Uterus (tissue), 4 donors: ENCODE measurements around the gene DMPK. TPM values are rescaled to one million over a fixed set of nuclear protein-coding genes. Genes with fewer than 3 reads are reported as not detected.
"Not testable (repeated sequence)": the region's sequence is repeated elsewhere in the genome, so short reads cannot be mapped to it uniquely, and the experiment has no call there.

Source experiments
- DNase-seq, 2 donors: peaks; one replicate each; pipeline ENCODE4 v3.0.0-alpha.2; 2019 to 2020
- H3K27ac ChIP-seq, 2 donors: fragments of 200-600 bp; sonication (generic); 1 replicate in 1 of 2; 2 replicates in 1 of 2; pipeline ENCODE4 v1.5.1; 2016 to 2018
- H3K27me3 ChIP-seq, 2 donors: fragments of 200-600 bp; sonication (generic); one replicate each; pipeline ENCODE4 v1.5.1; 2018 to 2019; ENCODE audit warnings: control low read depth in 1 of 2
- H3K36me3 ChIP-seq, 2 donors: fragments of 200-600 bp; sonication (generic); one replicate each; pipeline ENCODE4 v1.5.1; 2019; ENCODE audit warnings: control low read depth in 1 of 2
- H3K4me1 ChIP-seq, 2 donors: fragments of 200-600 bp; sonication (generic); one replicate each; pipeline ENCODE4 v1.5.1; 2018 to 2019; ENCODE audit warnings: control low read depth in 1 of 2
- H3K4me3 ChIP-seq, 2 donors: fragments of 200-600 bp; sonication (generic); 1 replicate in 1 of 2; 2 replicates in 1 of 2; pipeline ENCODE4 v1.5.1; 2018 to 2019; ENCODE audit warnings: mild to moderate bottlenecking in 1 of 2
- H3K9me3 ChIP-seq, 2 donors: fragments of 200-600 bp; sonication (generic); one replicate each; pipeline ENCODE4 v1.5.1; 2019; ENCODE audit warnings: control low read depth in 1 of 2
- POLR2A ChIP-seq, 2 donors: fragments of 450-650 bp; IDR thresholded peaks; one replicate each; pipeline ENCODE4 v1.6.1; 2016; ENCODE audit warnings: antibody characterized with exemption in 2 of 2, mild to moderate bottlenecking in 1 of 2, moderate library complexity in 1 of 2
- intact Hi-C: fragments of 100-400 bp; cut with DNase I; formaldehyde crosslinking; loops from one replicate; pipeline ENCODE4 v1.15.1; 2023; ENCODE audit warnings: low total_unique reads
- total RNA-seq, 4 donors: library from RNA; depleted of rRNA in 3 of 4; stranded (reverse); fragments of >200 nt in 3 of 4; gene quantifications; one replicate each; pipeline versions ENCODE4 v1.1.0 to v1.2.4, GENCODE V29; 2014 to 2023
- TF ChIP-seq, protein P1 (sequence below), 4 experiments: fragments of 200-600 bp in 2 of 4; fragments of 450-650 bp in 2 of 4; sonication (generic) in 2 of 4; IDR thresholded peaks; one replicate each; pipeline ENCODE4 v1.5.1; 2016 to 2019; ENCODE audit warnings: antibody characterized with exemption in 4 of 4, mild to moderate bottlenecking in 2 of 4, moderate library complexity in 1 of 4
- donor health status: DM: yes; HTN: yes; CAD: no.

Gene DMPK
- total RNA-seq, 4 donors from 2014 or later: 15.3 to 211 (median 43.8) TPM

DNA sequence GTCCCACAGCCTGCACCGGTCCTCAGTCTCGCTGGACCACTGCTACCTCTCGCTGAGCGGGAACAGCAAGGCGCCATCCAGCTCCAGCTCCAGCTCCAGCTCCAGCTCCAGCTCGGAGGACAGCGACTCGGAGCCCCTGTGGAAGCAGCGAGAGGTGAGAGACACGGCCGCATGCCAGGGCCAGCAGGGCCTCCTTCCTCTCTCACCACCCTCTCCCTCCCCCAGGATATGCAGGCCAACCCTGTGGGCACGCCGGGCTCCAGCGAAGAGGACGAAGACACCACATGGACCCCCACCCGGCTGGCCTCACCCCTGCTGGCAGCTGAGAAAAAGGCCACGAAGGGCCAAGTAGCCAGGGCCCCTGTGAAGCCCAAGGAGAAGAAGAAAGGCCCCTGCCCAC is 20.6 kb downstream of the DMPK start:
- Histone ChIP-seq H3K4me1 (peaks cover 12 to 33% of the 10 kb centered on the region in 2 donors), H3K9me3 (no peaks in the 10 kb centered on the region), H3K4me3 (no peak overlapping the region), H3K27me3 (no peaks in the 10 kb centered on the region), H3K36me3 (no peaks in the 10 kb centered on the region), H3K27ac (no peak overlapping the region)
- intact Hi-C loops: no loop called here
- no peak for TF ChIP-seq POLR2A (IDR thresholded peaks at IDR 0.05)
- TF ChIP-seq, protein P1, sequence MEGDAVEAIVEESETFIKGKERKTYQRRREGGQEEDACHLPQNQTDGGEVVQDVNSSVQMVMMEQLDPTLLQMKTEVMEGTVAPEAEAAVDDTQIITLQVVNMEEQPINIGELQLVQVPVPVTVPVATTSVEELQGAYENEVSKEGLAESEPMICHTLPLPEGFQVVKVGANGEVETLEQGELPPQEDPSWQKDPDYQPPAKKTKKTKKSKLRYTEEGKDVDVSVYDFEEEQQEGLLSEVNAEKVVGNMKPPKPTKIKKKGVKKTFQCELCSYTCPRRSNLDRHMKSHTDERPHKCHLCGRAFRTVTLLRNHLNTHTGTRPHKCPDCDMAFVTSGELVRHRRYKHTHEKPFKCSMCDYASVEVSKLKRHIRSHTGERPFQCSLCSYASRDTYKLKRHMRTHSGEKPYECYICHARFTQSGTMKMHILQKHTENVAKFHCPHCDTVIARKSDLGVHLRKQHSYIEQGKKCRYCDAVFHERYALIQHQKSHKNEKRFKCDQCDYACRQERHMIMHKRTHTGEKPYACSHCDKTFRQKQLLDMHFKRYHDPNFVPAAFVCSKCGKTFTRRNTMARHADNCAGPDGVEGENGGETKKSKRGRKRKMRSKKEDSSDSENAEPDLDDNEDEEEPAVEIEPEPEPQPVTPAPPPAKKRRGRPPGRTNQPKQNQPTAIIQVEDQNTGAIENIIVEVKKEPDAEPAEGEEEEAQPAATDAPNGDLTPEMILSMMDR (IDR thresholded peaks at IDR 0.05): no peak
- DNase-seq: no peak

DNA sequence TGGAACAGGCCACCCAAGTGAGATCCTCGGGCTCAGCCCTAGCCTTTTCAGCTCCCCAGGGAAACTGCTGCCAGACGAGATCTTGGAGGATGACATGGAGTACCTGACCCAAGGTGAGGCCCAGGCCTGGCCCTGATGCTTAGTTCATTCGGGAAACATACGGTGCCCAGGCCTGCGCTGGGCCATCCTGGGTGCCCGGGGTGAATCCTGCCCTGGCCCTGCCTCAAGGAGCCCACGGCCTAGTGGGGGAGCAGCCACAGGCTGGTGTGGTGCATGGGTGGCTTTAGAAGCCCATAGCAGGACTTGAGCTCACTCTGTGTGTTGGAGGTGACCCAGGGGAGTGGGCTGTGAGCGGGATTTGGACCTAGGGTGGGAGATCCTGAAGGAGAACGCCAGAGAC is 23.4 kb downstream of the DMPK start:
- H3K27ac ChIP-seq: no peak overlapping the region
- no peak for TF ChIP-seq POLR2A (IDR thresholded peaks at IDR 0.05)
- TF ChIP-seq, protein P1 (IDR thresholded peaks at IDR 0.05): no peak
- intact Hi-C loops: no loop called here
- H3K27me3 ChIP-seq: no peaks in the 10 kb centered on the region
- no peaks in the 10 kb centered on the region for H3K36me3 ChIP-seq
- H3K9me3 ChIP-seq: no peaks in the 10 kb centered on the region
- H3K4me1 ChIP-seq: peaks cover 6% of the 10 kb centered on the region in 2 donors
- no peak for DNase-seq
- H3K4me3 ChIP-seq: no peak overlapping the region

DNA sequence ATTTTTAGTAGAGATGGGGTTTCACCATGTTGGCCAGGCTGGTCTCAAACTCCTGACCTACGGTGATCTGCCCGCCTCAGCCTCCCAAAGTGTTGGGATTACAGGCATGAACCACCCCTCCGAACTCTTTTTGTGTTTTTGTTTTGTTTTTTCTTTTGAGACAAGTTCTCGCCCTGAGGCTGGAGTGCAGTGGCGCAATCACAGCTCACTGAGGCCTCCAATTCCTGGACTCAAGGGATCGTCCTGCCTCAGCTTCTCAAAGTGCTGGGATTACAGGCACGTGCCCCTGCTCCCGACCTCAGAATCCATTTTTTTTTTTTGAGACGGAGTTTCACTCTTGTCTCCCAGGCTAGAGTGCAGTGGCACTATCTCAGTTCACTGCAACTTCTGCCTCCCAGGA is 24.6 kb downstream of the DMPK start:
- Histone ChIP-seq H3K9me3 (no peaks in the 10 kb centered on the region), H3K4me3 (no peak overlapping the region), H3K4me1 (no peaks in the 10 kb centered on the region), H3K27ac (no peak overlapping the region), H3K27me3 (no peaks in the 10 kb centered on the region), H3K36me3 (no peaks in the 10 kb centered on the region)
- TF ChIP-seq, protein P1 (IDR thresholded peaks at IDR 0.05): no peak
- no peak for TF ChIP-seq POLR2A (IDR thresholded peaks at IDR 0.05)
- intact Hi-C loops: no loop called here
- DNase-seq: no peak

DNA sequence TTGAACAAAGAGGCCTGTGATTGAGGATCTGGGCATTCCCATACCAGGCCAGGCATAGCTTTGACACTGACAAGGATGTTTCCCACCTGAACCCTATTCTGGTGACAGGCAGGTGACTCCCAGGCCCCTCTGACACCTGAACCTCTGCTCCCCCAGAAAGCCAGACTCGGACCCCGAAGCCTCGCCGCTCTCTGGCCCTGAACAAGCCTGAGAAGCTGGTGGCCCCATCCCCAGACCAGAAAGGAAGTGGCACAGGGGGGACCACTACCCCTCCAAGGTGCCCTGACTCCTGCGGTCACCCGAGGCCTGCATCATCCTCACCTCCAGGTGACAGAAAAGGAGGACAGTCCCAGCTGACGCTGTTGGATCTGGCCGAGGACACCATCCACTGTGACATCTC is 28.0 kb downstream of the DMPK start:
- Histone ChIP-seq H3K4me3 (no peak overlapping the region), H3K27ac (no peak overlapping the region), H3K27me3 (no peaks in the 10 kb centered on the region), H3K36me3 (no peaks in the 10 kb centered on the region), H3K4me1 (no peaks in the 10 kb centered on the region), H3K9me3 (no peaks in the 10 kb centered on the region)
- TF ChIP-seq, protein P1 (IDR thresholded peaks at IDR 0.05): no peak
- TF ChIP-seq POLR2A (IDR thresholded peaks at IDR 0.05): no peak
- DNase-seq: no peak
- intact Hi-C loops: no loop called here

DNA sequence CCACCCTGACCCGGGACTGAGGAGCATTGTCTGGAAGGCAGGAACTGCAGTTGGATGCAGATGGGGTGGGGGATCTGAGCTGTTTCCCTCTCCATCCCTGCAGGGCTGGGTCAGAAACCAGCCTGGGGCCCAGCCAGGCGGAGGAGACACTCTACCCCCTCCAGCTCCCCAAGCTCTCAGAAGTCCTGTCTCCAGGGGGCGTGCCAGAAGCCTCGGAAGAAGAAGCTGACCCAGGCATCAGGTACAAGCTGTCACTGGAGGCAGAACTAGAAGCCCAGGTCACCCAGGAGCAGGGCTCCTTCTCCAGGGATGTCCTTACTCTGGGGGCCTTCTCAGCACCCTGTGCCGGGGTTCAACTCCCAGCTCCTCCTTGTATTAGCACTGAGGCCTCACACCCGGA is 28.7 kb downstream of the DMPK start:
- Histone ChIP-seq H3K4me3 (no peak overlapping the region), H3K27ac (no peak overlapping the region), H3K36me3 (no peaks in the 10 kb centered on the region), H3K27me3 (no peaks in the 10 kb centered on the region), H3K9me3 (no peaks in the 10 kb centered on the region), H3K4me1 (no peaks in the 10 kb centered on the region)
- DNase-seq: no peak
- TF ChIP-seq POLR2A (IDR thresholded peaks at IDR 0.05): no peak
- intact Hi-C loops: no loop called here

DNA sequence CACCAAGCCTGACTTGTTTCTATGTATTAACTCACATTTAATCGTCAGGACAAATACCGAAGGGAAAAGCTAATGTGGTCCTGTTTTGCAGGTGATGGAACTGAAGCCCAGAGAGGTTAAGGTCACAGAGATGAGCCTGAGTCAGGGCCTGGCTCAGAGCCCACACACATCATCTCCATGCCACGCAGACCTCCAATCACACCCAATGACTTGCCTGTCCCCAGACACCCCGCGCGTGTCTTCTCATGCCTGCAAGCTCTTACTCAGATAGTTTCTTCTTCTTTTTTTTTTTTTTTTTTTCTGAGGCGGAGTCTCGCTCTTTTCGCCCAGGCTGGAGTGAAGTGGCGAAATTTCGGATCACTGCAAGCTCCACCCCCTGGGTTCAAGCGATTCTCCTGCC is 29.7 kb downstream of the DMPK start:
- no peaks in the 10 kb centered on the region for H3K4me1 ChIP-seq
- H3K36me3 ChIP-seq: no peaks in the 10 kb centered on the region
- no peaks in the 10 kb centered on the region for H3K27me3 ChIP-seq
- no peak for TF ChIP-seq POLR2A (IDR thresholded peaks at IDR 0.05)
- TF ChIP-seq, protein P1 (IDR thresholded peaks at IDR 0.05): no peak
- no peak overlapping the region for H3K4me3 ChIP-seq
- no peak for DNase-seq
- no peaks in the 10 kb centered on the region for H3K9me3 ChIP-seq
- H3K27ac ChIP-seq: no peak overlapping the region
- intact Hi-C loops: no loop called here

DNA sequence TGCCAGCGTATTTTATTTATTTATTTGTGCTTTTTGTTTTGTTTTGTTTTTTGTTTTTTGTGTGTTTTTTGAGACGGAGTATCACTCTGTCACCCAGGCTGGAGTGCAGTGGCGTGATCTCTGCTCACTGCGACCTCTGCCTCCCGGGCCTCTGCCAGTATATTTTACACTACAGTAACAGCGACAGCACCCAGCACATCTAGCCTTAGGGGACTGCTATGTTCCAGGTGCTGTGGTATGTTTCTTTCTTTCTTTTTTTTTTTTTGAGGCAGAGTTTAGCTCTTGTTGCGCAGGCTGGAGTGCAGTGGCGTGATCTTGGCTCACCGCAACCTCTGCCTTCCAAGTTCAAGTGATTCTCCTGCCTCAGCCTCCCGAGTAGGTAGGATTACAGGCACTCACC is 30.8 kb downstream of the DMPK start:
- H3K9me3 ChIP-seq, H3K4me3 ChIP-seq, H3K27ac ChIP-seq, H3K36me3 ChIP-seq, H3K27me3 ChIP-seq, intact Hi-C loops, H3K4me1 ChIP-seq, DNase-seq: not testable (repeated sequence)
